CD14-positive monocyte (primary cell): ENCODE data around the gene IGFALS. TPM values are rescaled to one million over a fixed set of nuclear protein-coding genes. Genes with fewer than 3 reads are reported as not detected.
A peak's percentile ranks its signal among the peaks of the same experiment; 100 is the strongest.

Experiments used
- DNase-seq, 3 donors: peaks; one replicate each; pipeline ENCODE4 v3.0.0-alpha.2; 2011 to 2022
- H2AFZ ChIP-seq: 2 replicates; pipeline ENCODE4 v1.6.0; 2012; ENCODE audit warnings: mild to moderate bottlenecking, low read depth, low read length, inconsistent platforms; ENCODE audit not compliant: insufficient read depth, poor library complexity, severe bottlenecking
- H3K27ac ChIP-seq, 2 donors: 1 replicate in 1 of 2; 2 replicates in 1 of 2; pipeline ENCODE4 v1.5.1; 2012 to 2013; ENCODE audit warnings: low read length in 2 of 2, control low read depth in 1 of 2, inconsistent platforms in 1 of 2, low read depth in 1 of 2, mild to moderate bottlenecking in 1 of 2
- H3K27me3 ChIP-seq, 2 donors: one replicate each; pipeline versions ENCODE4 v1.6.0 to v1.6.1; 2011 to 2013; ENCODE audit warnings: low read length in 2 of 2; ENCODE audit not compliant: control insufficient read depth in 2 of 2, insufficient read depth in 2 of 2
- H3K36me3 ChIP-seq, 2 donors: replicated peaks in 1 of 2; 1 replicate in 1 of 2; 2 replicates in 1 of 2; pipeline versions ENCODE4 v1.5.1 to v1.6.1; 2012 to 2013; ENCODE audit warnings: low read length in 2 of 2, control low read depth in 1 of 2, inconsistent platforms in 1 of 2, mild to moderate bottlenecking in 1 of 2; ENCODE audit not compliant: insufficient read depth in 2 of 2, control insufficient read depth in 1 of 2
- H3K4me1 ChIP-seq, 2 donors: 1 replicate in 1 of 2; 2 replicates in 1 of 2; pipeline versions ENCODE4 v1.5.1 to v1.6.1; 2012 to 2013; ENCODE audit warnings: low read length in 2 of 2, control low read depth in 1 of 2, inconsistent platforms in 1 of 2, mild to moderate bottlenecking in 1 of 2, moderate library complexity in 1 of 2; ENCODE audit not compliant: insufficient read depth in 2 of 2, control insufficient read depth in 1 of 2
- H3K4me2 ChIP-seq: replicated peaks from 2 replicates; pipeline ENCODE3; 2012; ENCODE audit warnings: low read length, moderate library complexity, mild to moderate bottlenecking; ENCODE audit not compliant: poor library complexity, severe bottlenecking; ENCODE audit errors: extremely low read depth
- H3K4me3 ChIP-seq, 3 experiments: fragments of 200-600 bp in 1 of 3; sonication (generic) in 1 of 3; replicated peaks in 1 of 3; 1 replicate in 2 of 3; 2 replicates in 1 of 3; pipeline ENCODE4 v1.5.1; 2011 to 2013; ENCODE audit warnings: low read length in 3 of 3, mild to moderate bottlenecking in 3 of 3, control low read depth in 2 of 3, low read depth in 2 of 3, inconsistent platforms in 1 of 3, moderate library complexity in 1 of 3
- H3K79me2 ChIP-seq: 2 replicates; pipeline ENCODE4 v1.6.0; 2012; ENCODE audit warnings: mild to moderate bottlenecking, control low read depth, inconsistent platforms, low read length, moderate library complexity; ENCODE audit not compliant: insufficient read depth
- H3K9ac ChIP-seq: 2 replicates; pipeline ENCODE4 v1.6.0; 2017; ENCODE audit warnings: low read length, mild to moderate bottlenecking; ENCODE audit not compliant: insufficient read depth, poor library complexity, severe bottlenecking
- H3K9me3 ChIP-seq, 2 donors: replicated peaks in 1 of 2; 1 replicate in 1 of 2; 2 replicates in 1 of 2; pipeline versions ENCODE4 v1.5.1 to v1.6.1; 2012 to 2013; ENCODE audit warnings: low read length in 2 of 2, control low read depth in 1 of 2; ENCODE audit not compliant: control insufficient read depth in 1 of 2, insufficient read depth in 1 of 2
- H4K20me1 ChIP-seq: 2 replicates; pipeline ENCODE4 v1.6.0; 2012; ENCODE audit warnings: mild to moderate bottlenecking, low read length, control low read depth, moderate library complexity; ENCODE audit not compliant: insufficient read depth
- H3K27ac Mint-ChIP-seq, 7 donors: one replicate each; pipeline ENCODE4 v1.8.0; 2020; ENCODE audit warnings: mild to moderate bottlenecking in 7 of 7, mixed read lengths in 7 of 7, moderate library complexity in 6 of 7, inconsistent platforms in 2 of 7
- H3K27me3 Mint-ChIP-seq, 3 donors: one replicate each; pipeline ENCODE4 v1.8.0; 2021 to 2022; ENCODE audit warnings: low read depth in 3 of 3, mild to moderate bottlenecking in 3 of 3, mixed read lengths in 3 of 3, moderate library complexity in 3 of 3, inconsistent platforms in 1 of 3
- H3K36me3 Mint-ChIP-seq, 2 donors: one replicate each; pipeline ENCODE4 v1.8.0; 2020; ENCODE audit warnings: mixed read lengths in 2 of 2, inconsistent platforms in 1 of 2, mild to moderate bottlenecking in 1 of 2
- H3K4me1 Mint-ChIP-seq: one replicate; pipeline ENCODE4 v1.8.0; 2020; ENCODE audit warnings: mild to moderate bottlenecking, mixed read lengths
- H3K4me3 Mint-ChIP-seq, 2 donors: one replicate each; pipeline ENCODE4 v1.8.0; 2020; ENCODE audit warnings: mild to moderate bottlenecking in 2 of 2, mixed read lengths in 2 of 2, moderate library complexity in 1 of 2
- H3K9me3 Mint-ChIP-seq, 7 donors: one replicate each; pipeline ENCODE4 v1.8.0; 2020 to 2022; ENCODE audit warnings: mixed read lengths in 7 of 7, mild to moderate bottlenecking in 6 of 7, moderate library complexity in 6 of 7, inconsistent platforms in 2 of 7
- CTCF ChIP-seq: fragments of 200-600 bp; IDR thresholded peaks from one replicate; pipeline ENCODE4 v1.8.0; 2022; ENCODE audit warnings: antibody characterized with exemption, mild to moderate bottlenecking
- WGBS: methylation state at CpG from one replicate; pipeline ENCODE4 v1.1.5; 2013; ENCODE audit warnings: missing lambda C conversion rate; ENCODE audit not compliant: insufficient coverage; 5-methylcytosine and 5-hydroxymethylcytosine counted together
- intact Hi-C, 2 donors: fragments of 100-400 bp; cut with micrococcal nuclease; formaldehyde crosslinking; loops; one replicate each; pipeline versions ENCODE4 v1.15.0 to v1.15.1; 2023
- polyA plus RNA-seq, 3 donors: library from polyadenylated mRNA; depleted of rRNA in 1 of 3; unstranded in 2 of 3; stranded (reverse) in 1 of 3; fragments of 300-500 nt in 2 of 3; fragments of >200 nt in 1 of 3; fragmentation: Illumina TruSeq in 2 of 3; gene quantifications; 1 replicate in 2 of 3; 2 replicates in 1 of 3; pipeline ENCODE4 v1.2.3, GENCODE V29; 2012 to 2021

IGFALS gene
- polyA plus RNA-seq, 3 donors = 0.07 TPM; not detected in 2

GRCh38 chr16:1740781-1741490 lies 52.6 kb downstream of the IGFALS start:
- 98% methylated on average over 29 of the region's 30 CpGs for WGBS
- peaks cover 45 to 54% of the 10 kb centered on the region in 2 donors for H3K36me3 ChIP-seq
- Mint-ChIP-seq H3K9me3 (peaks cover 0 to 2% (median 0%) of the 10 kb centered on the region in 7 donors), H3K36me3 (peaks cover 22 to 30% of the 10 kb centered on the region in 2 donors), H3K4me3 (no peak overlapping the region), H3K27me3 (no peaks in the 10 kb centered on the region), H3K4me1 (no peaks in the 10 kb centered on the region), H3K27ac (peak overlapping the region in 1 of 7 donors; percentile 31)
- intact Hi-C loops = no loop called here
- H3K4me1 ChIP-seq = no peaks in the 10 kb centered on the region
- no peak overlapping the region for H3K27ac ChIP-seq
- no peak for TF ChIP-seq CTCF
- H3K9me3 ChIP-seq = peaks cover 0 to 17% of the 10 kb centered on the region in 2 donors
- H3K79me2 ChIP-seq = no peaks in the 10 kb centered on the region
- H2AFZ ChIP-seq = no peak overlapping the region
- no peak overlapping the region for H3K9ac ChIP-seq
- peaks cover 31% of the 10 kb centered on the region for H4K20me1 ChIP-seq
- H3K27me3 ChIP-seq = no peaks in the 10 kb centered on the region
- DNase-seq = no peak
- H3K4me2 ChIP-seq = no peak overlapping the region
- H3K4me3 ChIP-seq = no peak overlapping the region

Other genes with a start within 250 kb of the IGFALS start
- 1 to 10 TPM in 2 of 3 donors, under 1 TPM in 1; 0.75 to 3.7 (median 1.2) TPM for gene IFT140, start 181.6 kb downstream of the IGFALS start, polyA plus RNA-seq
- gene CRAMP1, start 181.3 kb downstream of the IGFALS start, polyA plus RNA-seq = 10 to 100 TPM in 1 of 3 donors, 1 to 10 TPM in 1, under 1 TPM in 1; 0.46 to 12.3 (median 1.0) TPM
- 1 to 10 TPM; 5.4 to 7.5 (median 5.8) TPM for gene JPT2, start 115.4 kb downstream of the IGFALS start, polyA plus RNA-seq
- 100 to 1,000 TPM in 1 of 3 donors, 1 to 10 TPM in 2; 1.1 to 185 (median 2.1) TPM for gene MAPK8IP3, start 87.5 kb downstream of the IGFALS start, polyA plus RNA-seq
- gene NME3, start 22.2 kb downstream of the IGFALS start, polyA plus RNA-seq = 10 to 100 TPM; 57.7 to 80.2 (median 74.7) TPM
- 10 to 100 TPM in 1 of 3 donors, under 1 TPM in 2; 0.26 to 36.6 (median 0.48) TPM for gene EME2, start 20.9 kb downstream of the IGFALS start, polyA plus RNA-seq
- gene MRPS34, start 20.6 kb downstream of the IGFALS start, polyA plus RNA-seq = 100 to 1,000 TPM in 2 of 3 donors, 10 to 100 TPM in 1; 34.5 to 137 (median 109) TPM
- 100 to 1,000 TPM in 1 of 3 donors, 10 to 100 TPM in 2; 36.8 to 151 (median 40.2) TPM for gene SPSB3, start 11.1 kb downstream of the IGFALS start, polyA plus RNA-seq
- 10 to 100 TPM; 34.4 to 69.5 (median 57.9) TPM for gene NUBP2, start 10.7 kb downstream of the IGFALS start, polyA plus RNA-seq
- gene HAGH, start 33.1 kb upstream of the IGFALS start, polyA plus RNA-seq = 10 to 100 TPM; 42.6 to 82.1 (median 47.7) TPM
- 10 to 100 TPM in 2 of 3 donors, 1 to 10 TPM in 1; 7.5 to 24.9 (median 17.3) TPM for gene FAHD1, start 33.5 kb upstream of the IGFALS start, polyA plus RNA-seq
- gene MEIOB, start 78.5 kb upstream of the IGFALS start, polyA plus RNA-seq = not detected
- gene HS3ST6, start 124.7 kb upstream of the IGFALS start, polyA plus RNA-seq = not detected
- gene MSRB1, start 149.5 kb upstream of the IGFALS start, polyA plus RNA-seq = 100 to 1,000 TPM; 116 to 427 (median 416) TPM
- gene RPL3L, start 161.0 kb upstream of the IGFALS start, polyA plus RNA-seq = not detected
- gene NDUFB10, start 165.8 kb upstream of the IGFALS start, polyA plus RNA-seq = 100 to 1,000 TPM; 121 to 215 (median 186) TPM
- gene RPS2, start 171.1 kb upstream of the IGFALS start, polyA plus RNA-seq = 1,000 to 10,000 TPM; 1,849 to 2,136 (median 1,893) TPM
- not detected for gene RNF151, start 173.2 kb upstream of the IGFALS start, polyA plus RNA-seq
- 10 to 100 TPM; 33.9 to 37.8 (median 36.0) TPM for gene TBL3, start 178.3 kb upstream of the IGFALS start, polyA plus RNA-seq
- under 1 TPM in 1 of 3 donors, not detected in 2; 0.09 TPM for gene NOXO1, start 187.8 kb upstream of the IGFALS start, polyA plus RNA-seq
- gene GFER, start 190.5 kb upstream of the IGFALS start, polyA plus RNA-seq = 10 to 100 TPM in 2 of 3 donors, 1 to 10 TPM in 1; 8.1 to 22.7 (median 22.4) TPM
- under 1 TPM in 2 of 3 donors, not detected in 1; 0.20 to 0.29 TPM for gene SYNGR3, start 196.3 kb upstream of the IGFALS start, polyA plus RNA-seq
- 10 to 100 TPM in 1 of 3 donors, 1 to 10 TPM in 2; 1.4 to 42.1 (median 1.5) TPM for gene ZNF598, start 216.1 kb upstream of the IGFALS start, polyA plus RNA-seq
- not detected for gene NPW, start 226.1 kb upstream of the IGFALS start, polyA plus RNA-seq
- 1 to 10 TPM in 1 of 3 donors, under 1 TPM in 2; 0.66 to 8.2 (median 0.78) TPM for gene NHERF2, start 233.2 kb upstream of the IGFALS start, polyA plus RNA-seq